ENCODE data around the gene ANKRD33B. TPM values are rescaled to one million over a fixed set of nuclear protein-coding genes. Genes with fewer than 3 reads are reported as not detected.
A peak's percentile ranks its signal among the peaks of the same experiment; 100 is the strongest.
"Not testable (repeated sequence)": the region's sequence is repeated elsewhere in the genome, so short reads cannot be mapped to it uniquely, and the experiment has no call there.

The ANKRD33B gene
- total RNA-seq, 1 donor from 2014 or later, result 31.1 TPM

DNA sequence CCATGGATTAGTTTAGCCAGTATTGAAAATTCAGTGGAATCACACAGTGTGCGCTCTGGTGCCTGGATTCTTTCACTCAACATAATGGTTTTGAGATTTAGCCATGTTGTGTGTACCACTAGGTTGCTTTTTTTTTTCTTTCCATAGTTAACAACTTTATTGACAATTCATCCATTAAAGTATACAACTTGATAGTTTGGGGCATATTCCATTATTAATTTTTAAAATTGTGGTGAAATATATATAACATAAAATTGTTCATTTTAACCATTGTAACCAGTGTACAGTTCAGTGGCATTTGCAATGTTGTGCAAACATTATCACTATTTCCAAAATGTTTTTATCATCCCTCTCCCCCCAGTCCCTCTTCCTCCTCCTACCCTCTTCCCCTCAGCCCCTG is 35.2 kb downstream of the ANKRD33B start:
- peaks cover 8% of the 10 kb centered on the region for H3K9me3 Mint-ChIP-seq
- peaks cover 39% of the 10 kb centered on the region for H3K36me3 Mint-ChIP-seq (ENCODE audit: low read depth)
- peaks cover 61% of the 10 kb centered on the region for H3K4me1 Mint-ChIP-seq (ENCODE audit: low read depth)
- intact Hi-C loops (cut with micrococcal nuclease), result no loop called here
- no peak for DNase-seq (ENCODE audit: low spot score)
- H3K27me3 Mint-ChIP-seq (ENCODE audit: low read depth), result no peaks in the 10 kb centered on the region
- no peak overlapping the region for H3K4me3 Mint-ChIP-seq (ENCODE audit: low read depth)
- no peak overlapping the region for H3K27ac Mint-ChIP-seq

DNA sequence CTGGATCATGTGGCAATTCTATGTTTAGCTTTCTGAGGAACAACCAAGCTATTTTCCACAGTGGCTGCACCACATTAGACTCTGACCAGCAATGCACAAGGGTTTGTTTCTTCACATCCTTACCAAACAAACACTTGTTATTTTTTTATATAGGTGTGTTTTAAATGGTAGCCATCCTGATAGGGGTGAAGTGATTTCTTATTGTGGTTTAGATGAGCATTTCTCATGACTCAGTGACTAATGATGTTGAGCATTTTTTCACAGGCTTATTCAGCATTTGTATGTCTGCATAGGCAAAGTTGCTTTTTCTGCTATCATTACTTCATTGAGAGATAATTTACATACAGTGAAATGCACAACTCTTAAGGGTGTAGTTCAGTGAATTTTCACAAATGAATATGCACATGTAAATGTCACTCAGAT is 36.0 kb downstream of the ANKRD33B start:
- no peak for DNase-seq (ENCODE audit: low spot score)
- Mint-ChIP-seq H3K27me3 (ENCODE audit: low read depth) (no peaks in the 10 kb centered on the region), H3K27ac (no peak overlapping the region), H3K36me3 (ENCODE audit: low read depth) (peaks cover 33% of the 10 kb centered on the region), H3K4me3 (ENCODE audit: low read depth) (no peak overlapping the region), H3K9me3 (peaks cover 8% of the 10 kb centered on the region), H3K4me1 (ENCODE audit: low read depth) (peaks cover 56% of the 10 kb centered on the region)
- intact Hi-C loops (cut with micrococcal nuclease), result no loop called here

DNA sequence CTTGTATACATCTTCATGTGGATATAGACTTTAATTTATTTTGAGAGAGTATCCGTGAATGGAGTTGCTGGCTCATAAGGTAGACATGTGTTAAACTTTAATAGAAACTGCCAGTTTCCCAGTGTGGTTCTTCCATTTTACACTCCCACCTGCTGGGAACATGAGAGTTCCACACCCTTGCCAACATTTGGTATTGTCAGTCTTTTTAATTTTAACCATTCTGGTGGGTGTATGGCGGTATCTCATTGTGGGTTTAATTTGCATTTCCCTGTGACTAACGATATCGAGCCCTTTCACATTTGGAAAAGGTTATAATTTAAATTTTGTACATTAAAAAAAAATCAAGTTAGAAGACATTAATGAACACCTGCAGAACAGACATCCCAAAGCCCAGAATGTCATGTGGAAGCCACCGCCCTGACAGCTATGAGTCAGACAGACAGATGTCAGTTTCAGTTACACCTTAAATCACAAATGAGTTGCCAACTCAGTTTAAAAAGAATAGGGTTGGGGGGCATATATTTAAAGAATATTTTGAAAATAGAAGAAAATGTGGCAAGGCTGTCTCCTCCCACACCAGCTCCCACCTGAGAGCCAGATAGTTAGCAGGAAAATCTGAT is 36.9 kb downstream of the ANKRD33B start:
- Mint-ChIP-seq H3K4me1 (ENCODE audit: low read depth) (peaks cover 48% of the 10 kb centered on the region), H3K27me3 (ENCODE audit: low read depth) (no peaks in the 10 kb centered on the region), H3K36me3 (ENCODE audit: low read depth) (peaks cover 34% of the 10 kb centered on the region), H3K4me3 (ENCODE audit: low read depth) (no peak overlapping the region), H3K27ac (no peak overlapping the region), H3K9me3 (peaks cover 8% of the 10 kb centered on the region)
- no peak for DNase-seq (ENCODE audit: low spot score)
- intact Hi-C loops (cut with micrococcal nuclease), result no loop called here

DNA sequence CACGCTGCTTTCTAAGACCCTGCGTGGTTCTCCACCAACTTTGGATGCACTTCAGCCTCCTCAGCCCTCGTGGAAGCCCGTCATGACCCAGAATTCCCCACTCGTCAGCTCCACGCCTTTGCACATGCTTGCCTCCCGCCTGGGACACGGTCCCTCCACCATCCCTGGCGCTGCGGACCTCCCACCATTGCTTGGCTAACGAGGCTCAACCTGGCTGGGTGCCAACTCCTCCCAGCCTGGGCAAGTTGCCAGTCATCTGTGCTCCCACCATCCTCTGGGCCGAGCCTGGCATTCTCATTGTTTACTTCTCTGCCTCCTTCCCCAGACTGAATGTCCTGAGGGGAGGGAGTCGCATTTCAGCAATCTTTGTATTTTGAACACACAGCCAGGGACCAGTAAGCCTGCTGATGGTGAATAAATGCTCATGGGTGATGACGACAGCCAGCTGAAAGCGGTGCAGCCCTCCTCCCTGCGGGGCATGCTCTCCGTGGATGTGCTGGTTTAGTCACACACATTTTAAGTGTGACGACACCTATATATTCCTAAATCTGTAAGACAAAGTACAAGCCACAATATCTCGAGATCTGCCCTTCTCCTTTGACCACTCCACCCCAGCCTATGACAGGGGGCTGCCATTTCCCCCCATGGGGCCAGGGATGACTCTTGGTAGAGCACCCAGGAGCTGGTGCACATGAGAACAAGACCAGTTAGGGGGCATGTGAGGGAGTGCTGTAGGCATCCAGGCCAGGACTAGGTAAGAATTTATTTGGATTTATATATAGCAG is 37.6 kb downstream of the ANKRD33B start:
- Mint-ChIP-seq H3K4me1 (ENCODE audit: low read depth) (peaks cover 45% of the 10 kb centered on the region), H3K27me3 (ENCODE audit: low read depth) (no peaks in the 10 kb centered on the region), H3K4me3 (ENCODE audit: low read depth) (no peak overlapping the region), H3K9me3 (peaks cover 4% of the 10 kb centered on the region), H3K27ac (no peak overlapping the region), H3K36me3 (ENCODE audit: low read depth) (peaks cover 32% of the 10 kb centered on the region)
- no peak for DNase-seq (ENCODE audit: low spot score)
- intact Hi-C loops (cut with micrococcal nuclease), result no loop called here

DNA sequence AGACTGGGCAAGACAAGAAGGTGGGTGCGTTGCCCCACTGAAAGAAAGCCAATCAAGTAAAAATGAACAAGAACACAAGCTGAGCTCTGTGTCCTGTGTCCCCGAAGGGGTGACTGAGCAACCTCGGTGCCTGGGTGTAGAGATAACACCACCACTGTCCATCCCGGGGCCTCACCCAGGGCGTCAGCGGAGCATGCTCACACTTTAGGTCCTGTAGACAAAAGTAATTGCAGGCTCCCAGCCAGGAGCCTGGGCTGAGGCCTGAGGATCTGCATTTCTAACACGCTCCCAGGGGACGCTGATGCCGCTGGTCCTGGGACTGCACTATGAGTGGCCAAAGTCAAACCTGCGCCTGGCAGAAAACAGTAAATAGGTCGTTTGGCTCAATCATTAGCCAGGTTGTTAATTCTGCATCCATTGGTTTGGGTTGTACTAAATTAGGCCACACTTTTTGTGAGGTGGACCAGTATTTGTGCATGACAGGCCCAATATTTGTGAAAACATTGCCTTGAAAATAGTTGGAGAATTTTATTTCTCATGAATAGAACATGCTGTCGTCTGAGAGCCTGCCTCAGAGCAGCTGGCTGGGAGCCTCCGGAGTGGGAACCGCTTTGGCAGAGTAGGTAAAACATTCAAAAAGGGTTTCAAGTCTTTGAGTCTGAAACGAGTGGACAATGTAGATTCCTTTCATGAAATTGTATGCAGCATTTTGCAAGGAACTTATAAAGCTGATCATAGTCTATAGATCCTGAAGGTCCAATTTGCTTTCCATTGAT is 38.3 kb downstream of the ANKRD33B start:
- intact Hi-C loops (cut with micrococcal nuclease), result no loop called here
- peaks cover 4% of the 10 kb centered on the region for H3K9me3 Mint-ChIP-seq
- DNase-seq (ENCODE audit: low spot score), result no peak
- H3K27ac Mint-ChIP-seq, result no peak overlapping the region
- no peak overlapping the region for H3K4me3 Mint-ChIP-seq (ENCODE audit: low read depth)
- H3K27me3 Mint-ChIP-seq (ENCODE audit: low read depth), result no peaks in the 10 kb centered on the region
- H3K4me1 Mint-ChIP-seq (ENCODE audit: low read depth), result peaks cover 42% of the 10 kb centered on the region
- peaks cover 26% of the 10 kb centered on the region for H3K36me3 Mint-ChIP-seq (ENCODE audit: low read depth)

DNA sequence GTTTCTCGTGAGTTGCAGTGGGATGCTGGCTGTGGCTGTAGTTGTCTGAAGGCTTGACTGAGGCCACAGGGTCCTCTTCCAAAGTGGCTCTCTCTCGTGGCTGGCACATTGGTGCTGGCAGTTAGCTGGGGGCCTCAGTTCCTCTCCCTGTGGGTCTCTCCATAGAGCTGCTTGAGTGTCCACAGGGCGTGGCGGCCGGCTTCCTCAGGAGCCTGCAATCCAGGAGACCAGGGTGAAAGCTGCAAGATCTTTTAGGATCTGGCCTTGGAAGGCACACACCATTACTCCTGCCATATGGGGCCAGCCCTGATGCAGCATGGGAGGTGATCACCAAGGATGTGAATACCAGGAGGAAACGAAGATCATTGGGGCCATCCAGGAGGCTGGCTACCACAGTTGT is 41.1 kb downstream of the ANKRD33B start:
- no peaks in the 10 kb centered on the region for H3K27me3 Mint-ChIP-seq (ENCODE audit: low read depth)
- H3K9me3 Mint-ChIP-seq, result peaks cover 4% of the 10 kb centered on the region
- H3K4me3 Mint-ChIP-seq (ENCODE audit: low read depth), result no peak overlapping the region
- peaks cover 44% of the 10 kb centered on the region for H3K4me1 Mint-ChIP-seq (ENCODE audit: low read depth)
- DNase-seq (ENCODE audit: low spot score), result no peak
- H3K36me3 Mint-ChIP-seq (ENCODE audit: low read depth), result peaks cover 16% of the 10 kb centered on the region
- H3K27ac Mint-ChIP-seq, result no peak overlapping the region
- intact Hi-C loops (cut with micrococcal nuclease), result no loop called here

DNA sequence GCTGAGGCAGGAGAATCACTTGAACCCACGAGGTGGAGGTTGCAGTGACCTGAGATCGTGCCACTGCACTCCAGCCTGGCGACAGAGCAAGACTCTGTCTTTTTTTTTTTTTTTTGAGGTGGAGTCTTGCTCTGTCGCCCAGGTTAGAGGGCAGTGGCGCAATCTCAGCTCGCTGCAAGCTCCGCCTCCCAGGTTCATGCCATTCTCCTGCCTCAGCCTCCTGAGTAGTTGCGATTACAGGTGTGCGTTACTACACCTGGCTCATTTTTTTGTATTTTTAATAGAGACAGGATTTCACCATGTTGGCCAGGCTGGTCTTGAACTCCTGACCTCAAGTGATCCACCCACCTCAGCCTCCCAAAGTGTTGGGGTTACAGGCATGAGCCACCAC is 42.8 kb downstream of the ANKRD33B start:
- DNase-seq (ENCODE audit: low spot score); H3K4me3 Mint-ChIP-seq (ENCODE audit: low read depth); H3K9me3 Mint-ChIP-seq; H3K27me3 Mint-ChIP-seq (ENCODE audit: low read depth): not testable (repeated sequence)
- intact Hi-C loops (cut with micrococcal nuclease), result loop anchor here (1.0 kb wide), 4 partner anchors 10 to 42 kb away; partner anchors contain the start of gene ANKRD33B
- peaks cover 12% of the 10 kb centered on the region for H3K36me3 Mint-ChIP-seq (ENCODE audit: low read depth)
- H3K27ac Mint-ChIP-seq, result peak overlapping the region; percentile 96
- peaks cover 39% of the 10 kb centered on the region for H3K4me1 Mint-ChIP-seq (ENCODE audit: low read depth)

DNA sequence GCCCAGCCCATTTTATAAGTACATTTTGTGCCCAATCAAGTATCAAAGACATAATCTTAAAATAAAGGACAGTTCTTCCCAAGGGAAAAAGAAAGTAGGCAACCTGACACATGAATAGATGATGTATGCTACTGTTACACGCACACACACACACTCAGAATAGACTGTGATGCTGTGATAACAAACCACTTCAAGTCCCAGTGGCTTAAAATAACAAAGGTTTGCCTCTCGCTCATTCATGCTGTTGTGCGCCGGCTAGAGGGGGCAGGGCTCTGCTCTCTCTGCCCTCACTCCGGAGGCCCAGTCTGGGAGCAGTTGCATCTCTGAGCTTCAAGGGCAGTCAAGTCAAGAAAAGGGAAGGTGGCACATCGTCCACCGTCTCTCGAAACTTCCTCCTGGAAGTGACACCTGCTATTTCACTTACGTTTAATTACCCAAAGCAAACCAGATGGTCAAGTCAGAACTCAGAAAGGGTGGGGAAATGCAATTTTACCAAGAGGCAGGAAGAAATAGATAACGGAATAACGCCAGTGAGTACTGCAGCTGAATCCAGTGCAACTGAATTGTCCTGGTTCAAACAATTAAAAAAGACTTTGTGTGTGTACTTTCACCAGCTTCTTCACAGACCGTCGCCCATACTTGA is 43.3 kb downstream of the ANKRD33B start:
- Mint-ChIP-seq H3K27me3 (ENCODE audit: low read depth) (no peaks in the 10 kb centered on the region), H3K27ac (peak overlapping the region; percentile 96), H3K4me1 (ENCODE audit: low read depth) (peaks cover 43% of the 10 kb centered on the region)

DNA sequence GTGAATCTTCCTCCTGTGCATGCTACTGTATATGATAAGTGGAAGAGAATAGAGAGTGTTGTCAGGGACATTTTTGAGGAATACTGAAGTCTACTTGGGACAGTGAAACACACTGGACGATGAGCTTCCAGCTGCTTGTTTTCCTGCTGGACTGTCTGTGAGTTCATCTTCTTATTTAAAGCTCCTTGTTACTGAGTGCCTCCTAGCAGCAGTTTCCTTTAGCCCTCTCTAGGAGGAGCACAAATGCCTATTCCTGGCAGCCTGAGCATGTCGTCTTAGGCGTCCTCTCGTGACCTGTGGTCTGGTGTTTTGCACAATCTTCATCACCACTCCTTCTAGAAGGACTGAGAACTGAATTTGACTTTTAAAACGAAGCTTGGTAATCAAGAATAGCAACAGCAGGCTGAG is 43.8 kb downstream of the ANKRD33B start:
- H3K4me3 Mint-ChIP-seq (ENCODE audit: low read depth), result peak overlapping the region; percentile 77
- no peak for DNase-seq (ENCODE audit: low spot score)
- H3K4me1 Mint-ChIP-seq (ENCODE audit: low read depth), result peaks cover 45% of the 10 kb centered on the region
- H3K36me3 Mint-ChIP-seq (ENCODE audit: low read depth), result peaks cover 12% of the 10 kb centered on the region
- no peaks in the 10 kb centered on the region for H3K9me3 Mint-ChIP-seq
- peak overlapping the region; percentile 96 for H3K27ac Mint-ChIP-seq
- H3K27me3 Mint-ChIP-seq (ENCODE audit: low read depth), result no peaks in the 10 kb centered on the region
- intact Hi-C loops (cut with micrococcal nuclease), result loop anchor here (1.0 kb wide), 4 partner anchors 11 to 43 kb away; partner anchors contain the start of gene ANKRD33B

More for the DNA sequence above, 43.3 kb downstream of the ANKRD33B start:
- Mint-ChIP-seq H3K36me3 (ENCODE audit: low read depth) (peaks cover 12% of the 10 kb centered on the region), H3K9me3 (no peaks in the 10 kb centered on the region), H3K4me3 (ENCODE audit: low read depth) (peak overlapping the region; percentile 77)
- DNase-seq (ENCODE audit: low spot score), result peak; percentile 30
- intact Hi-C loops (cut with micrococcal nuclease), result loop anchor here (1.0 kb wide), 4 partner anchors 11 to 43 kb away; partner anchors contain the start of gene ANKRD33B

DNA sequence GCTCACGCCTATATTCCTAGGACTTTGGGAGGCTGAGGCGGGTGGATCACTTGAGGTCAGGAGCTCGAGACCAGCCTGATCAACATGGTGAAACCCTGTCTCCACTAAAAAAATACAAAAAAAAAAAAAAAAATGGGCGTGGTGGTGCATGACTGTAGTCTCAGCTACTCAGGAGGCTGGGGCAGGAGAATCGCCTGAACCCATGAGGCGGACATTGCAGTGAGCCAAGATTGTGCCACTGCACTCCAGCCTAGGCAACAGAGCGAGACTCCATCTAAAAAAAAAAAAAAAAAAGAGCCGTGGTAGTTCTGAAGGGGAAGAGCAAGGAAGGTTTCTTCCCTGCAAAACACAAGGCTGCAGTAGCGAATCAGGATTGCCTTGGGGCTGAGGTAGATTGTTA is 44.2 kb downstream of the ANKRD33B start:
- peaks cover 48% of the 10 kb centered on the region for H3K4me1 Mint-ChIP-seq (ENCODE audit: low read depth)
- H3K27me3 Mint-ChIP-seq (ENCODE audit: low read depth); intact Hi-C loops (cut with micrococcal nuclease); H3K9me3 Mint-ChIP-seq; DNase-seq (ENCODE audit: low spot score): not testable (repeated sequence)
- H3K27ac Mint-ChIP-seq, result peak overlapping the region; percentile 96
- H3K4me3 Mint-ChIP-seq (ENCODE audit: low read depth), result peak overlapping the region; percentile 77
- peaks cover 12% of the 10 kb centered on the region for H3K36me3 Mint-ChIP-seq (ENCODE audit: low read depth)

DNA sequence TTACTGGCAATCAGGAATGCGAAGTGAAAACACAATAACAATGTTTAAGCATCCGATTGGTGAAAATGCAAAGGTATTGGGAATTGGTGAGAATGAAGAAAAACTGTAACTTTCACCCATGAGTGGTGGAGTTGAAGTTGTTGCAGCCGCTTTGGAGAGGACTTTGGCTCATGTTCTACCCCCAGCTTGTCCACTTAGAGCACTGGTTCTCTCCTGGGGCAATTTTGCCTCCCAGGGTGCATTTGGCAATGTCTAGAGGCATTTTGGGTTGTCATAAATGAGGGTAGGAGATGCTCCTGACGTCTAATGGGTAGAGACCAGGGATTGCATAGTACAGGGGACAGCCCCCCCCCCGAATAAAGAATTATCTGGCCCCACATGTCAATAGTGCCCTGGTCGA is 46.2 kb downstream of the ANKRD33B start:
- no peaks in the 10 kb centered on the region for H3K27me3 Mint-ChIP-seq (ENCODE audit: low read depth)
- no peak for DNase-seq (ENCODE audit: low spot score)
- peaks cover 49% of the 10 kb centered on the region for H3K4me1 Mint-ChIP-seq (ENCODE audit: low read depth)
- H3K4me3 Mint-ChIP-seq (ENCODE audit: low read depth), result no peak overlapping the region
- intact Hi-C loops (cut with micrococcal nuclease), result no loop called here
- no peak overlapping the region for H3K27ac Mint-ChIP-seq
- peaks cover 12% of the 10 kb centered on the region for H3K36me3 Mint-ChIP-seq (ENCODE audit: low read depth)
- H3K9me3 Mint-ChIP-seq, result no peaks in the 10 kb centered on the region

DNA sequence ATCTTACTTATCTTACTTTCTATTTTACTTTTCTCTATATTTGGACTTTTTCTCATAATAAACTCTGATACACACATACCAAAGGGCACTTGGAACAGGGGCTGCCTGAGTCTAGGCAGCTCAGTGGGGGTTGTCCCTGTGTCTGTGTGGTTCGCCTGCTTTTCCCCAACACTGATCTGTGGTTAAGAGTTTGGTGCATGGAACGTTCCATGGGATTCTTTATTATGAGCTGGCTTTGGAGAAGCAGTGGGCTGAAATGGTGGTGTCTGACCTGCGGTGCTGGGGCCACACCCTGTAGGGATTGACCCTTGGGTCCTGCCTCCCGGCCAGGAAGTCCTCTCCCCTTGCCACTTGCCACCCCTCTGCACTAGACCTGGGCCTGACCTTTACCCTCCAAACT is 47.4 kb downstream of the ANKRD33B start:
- H3K27me3 Mint-ChIP-seq (ENCODE audit: low read depth), result no peaks in the 10 kb centered on the region
- DNase-seq (ENCODE audit: low spot score), result no peak
- H3K9me3 Mint-ChIP-seq, result no peaks in the 10 kb centered on the region
- peaks cover 45% of the 10 kb centered on the region for H3K4me1 Mint-ChIP-seq (ENCODE audit: low read depth)
- peak overlapping the region; percentile 78 for H3K27ac Mint-ChIP-seq
- intact Hi-C loops (cut with micrococcal nuclease), result loop anchor here (1.0 kb wide), 1 partner anchor 16 kb away; no protein-coding TSS in a partner anchor
- peaks cover 8% of the 10 kb centered on the region for H3K36me3 Mint-ChIP-seq (ENCODE audit: low read depth)
- peak overlapping the region; percentile 21 for H3K4me3 Mint-ChIP-seq (ENCODE audit: low read depth)

Measured in activated T-helper 2 cell treated with anti-CD3 and anti-CD28 coated beads, Interferon-gamma antibody, Interleukin-2, Interleukin-4, amounts not matched to agents 10 μg/mL and 5 μg/mL and 100 μg/mL, durations not matched to agents 14 hours and 24 hours and 36 hours (primary cell).